IMR-90 (cell line): ENCODE measurements around the gene THSD7B. TPM values are rescaled to one million over a fixed set of nuclear protein-coding genes. Genes with fewer than 3 reads are reported as not detected.

Experiments used
- ATAC-seq: fragments of 200-7000 bp; cut with Tn5 transposase; 2 replicates; pipeline ENCODE4 v1.9.1; 2020; ENCODE audit warnings: low read depth, mild to moderate bottlenecking, moderate library complexity
- BruUV-seq: library from RNA; stranded (reverse); fragments of 400-500 nt; replicated peaks from 2 replicates; lab custom pipeline; 2021; lab: Mats Ljungman, UMichigan
- CTCF ChIA-PET: fragments of 300-600 bp; formaldehyde crosslinking; extraction: SDS; loops from one replicate; lab custom pipeline; 2021; ENCODE audit warnings: antibody characterized with exemption; lab: Yijun Ruan, JAX
- POLR2A ChIA-PET: fragments of 300-600 bp; sonication (Branson Sonifier 250); formaldehyde crosslinking; loops from one replicate; lab custom pipeline; 2022; ENCODE audit warnings: antibody characterized with exemption; ENCODE audit not compliant: unreplicated experiment; lab: Charles Lee
- DNase-seq: peaks from one replicate; pipeline ENCODE4 v3.0.0; 2013
- H2AFZ ChIP-seq: replicated peaks from 2 replicates; pipeline ENCODE3; 2013; ENCODE audit warnings: low read length, mild to moderate bottlenecking; ENCODE audit not compliant: poor library complexity
- H2AK5ac ChIP-seq: 2 replicates; pipeline ENCODE4 v1.6.1; 2013; ENCODE audit warnings: low read depth, low read length, inconsistent platforms
- H2AK9ac ChIP-seq: replicated peaks from 2 replicates; pipeline ENCODE3; 2013; ENCODE audit warnings: mild to moderate bottlenecking, low read depth, low read length, moderate library complexity; ENCODE audit not compliant: poor library complexity
- H2BK120ac ChIP-seq: 2 replicates; pipeline ENCODE4 v1.6.1; 2013; ENCODE audit warnings: low read depth, low read length, inconsistent platforms
- H2BK15ac ChIP-seq: 3 replicates; pipeline ENCODE4 v1.6.1; 2013; ENCODE audit warnings: low read depth, low read length, inconsistent platforms
- H2BK20ac ChIP-seq: 2 replicates; pipeline ENCODE4 v1.6.1; 2013; ENCODE audit warnings: low read depth, mild to moderate bottlenecking, inconsistent platforms, low read length, moderate library complexity
- H2BK5ac ChIP-seq: 2 replicates; pipeline ENCODE4 v1.6.1; 2013; ENCODE audit warnings: mild to moderate bottlenecking, low read depth, low read length, inconsistent platforms; ENCODE audit not compliant: poor library complexity, severe bottlenecking
- H3K14ac ChIP-seq: replicated peaks from 2 replicates; pipeline ENCODE4 v1.6.1; 2013; ENCODE audit warnings: low read depth, low read length, inconsistent platforms
- H3K18ac ChIP-seq: 2 replicates; pipeline ENCODE4 v1.6.1; 2013; ENCODE audit warnings: low read depth, low read length, control low read depth
- H3K23ac ChIP-seq: 2 replicates; pipeline ENCODE4 v1.6.1; 2013; ENCODE audit warnings: low read depth, low read length, inconsistent platforms
- H3K27ac ChIP-seq: 2 replicates; pipeline ENCODE4 v1.5.1; 2013; ENCODE audit warnings: mild to moderate bottlenecking, control low read depth, low read length; ENCODE audit not compliant: insufficient read depth
- H3K27me3 ChIP-seq: 2 replicates; pipeline ENCODE4 v1.6.1; 2013; ENCODE audit warnings: low read length; ENCODE audit not compliant: control insufficient read depth, insufficient read depth
- H3K36me3 ChIP-seq: 2 replicates; pipeline ENCODE4 v1.6.1; 2013; ENCODE audit warnings: low read length, mixed read lengths; ENCODE audit not compliant: control insufficient read depth, insufficient read depth
- H3K4ac ChIP-seq: 2 replicates; pipeline ENCODE4 v1.6.1; 2013; ENCODE audit warnings: low read depth, low read length, inconsistent platforms
- H3K4me1 ChIP-seq: 2 replicates; pipeline ENCODE4 v1.6.1; 2013; ENCODE audit warnings: low read length, mixed read lengths; ENCODE audit not compliant: control insufficient read depth, insufficient read depth
- H3K4me2 ChIP-seq: 2 replicates; pipeline ENCODE4 v1.6.1; 2013; ENCODE audit warnings: low read depth, mild to moderate bottlenecking, control low read depth, low read length, moderate library complexity
- H3K4me3 ChIP-seq: 2 replicates; pipeline ENCODE4 v1.5.1; 2013; ENCODE audit warnings: low read depth, mild to moderate bottlenecking, control low read depth, low read length, moderate library complexity; ENCODE audit not compliant: insufficient read depth
- H3K56ac ChIP-seq: 2 replicates; pipeline ENCODE4 v1.6.1; 2013; ENCODE audit warnings: low read length, inconsistent platforms; ENCODE audit not compliant: insufficient read depth; ENCODE audit errors: extremely low read depth
- H3K79me1 ChIP-seq, 2 experiments: 2 replicates each; pipeline ENCODE4 v1.6.1; 2013; ENCODE audit warnings: low read length in 2 of 2, inconsistent platforms in 1 of 2, low read depth in 1 of 2
- H3K9ac ChIP-seq: 2 replicates; pipeline ENCODE4 v1.6.1; 2013; ENCODE audit warnings: low read depth, low read length, control low read depth
- H3K9me1 ChIP-seq: 2 replicates; pipeline ENCODE4 v1.6.1; 2013; ENCODE audit warnings: low read length, inconsistent platforms; ENCODE audit not compliant: insufficient read depth
- H3K9me3 ChIP-seq: 2 replicates; pipeline ENCODE4 v1.6.1; 2013; ENCODE audit warnings: low read length; ENCODE audit not compliant: control insufficient read depth, insufficient read depth
- H4K20me1 ChIP-seq: 2 replicates; pipeline ENCODE4 v1.6.1; 2013; ENCODE audit warnings: low read length, inconsistent platforms; ENCODE audit not compliant: insufficient read depth
- H4K5ac ChIP-seq: 2 replicates; pipeline ENCODE4 v1.6.1; 2013; ENCODE audit warnings: mild to moderate bottlenecking, low read depth, low read length, control low read depth
- H4K8ac ChIP-seq, 2 experiments: 2 replicates each; pipeline ENCODE4 v1.6.1; 2013; ENCODE audit warnings: low read depth in 2 of 2, low read length in 2 of 2, control low read depth in 1 of 2, inconsistent platforms in 1 of 2
- H4K91ac ChIP-seq: 2 replicates; pipeline ENCODE4 v1.6.1; 2013; ENCODE audit warnings: low read depth, low read length, inconsistent platforms; ENCODE audit not compliant: insufficient read depth
- BHLHE40 ChIP-seq: fragments of 150-350 bp; IDR thresholded peaks from 2 replicates; pipeline ENCODE4 v1.6.1; 2016; ENCODE audit warnings: mild to moderate bottlenecking, low read depth, low read length
- CEBPB ChIP-seq: IDR thresholded peaks from 2 replicates; pipeline ENCODE4 v1.6.1; 2012; ENCODE audit warnings: low read depth, low read length, improper control_type of control experiment
- ELK1 ChIP-seq: fragments of 150-350 bp; IDR thresholded peaks from 2 replicates; pipeline ENCODE4 v1.6.1; 2016; ENCODE audit warnings: low read depth, mild to moderate bottlenecking, low read length, moderate library complexity, borderline replicate concordance
- MAFK ChIP-seq: IDR thresholded peaks from 2 replicates; pipeline ENCODE4 v1.6.1; 2012; ENCODE audit warnings: low read depth, low read length, improper control_type of control experiment
- MAZ ChIP-seq: IDR thresholded peaks from 2 replicates; pipeline ENCODE4 v1.6.1; 2012; ENCODE audit warnings: low read depth, mild to moderate bottlenecking, low read length, improper control_type of control experiment, moderate library complexity, borderline replicate concordance
- RCOR1 ChIP-seq: IDR thresholded peaks from 2 replicates; pipeline ENCODE4 v1.6.1; 2012; ENCODE audit warnings: mild to moderate bottlenecking, low read length, improper control_type of control experiment; ENCODE audit not compliant: insufficient replicate concordance
- USF2 ChIP-seq: fragments of 150-350 bp; IDR thresholded peaks from 2 replicates; pipeline ENCODE4 v1.6.1; 2017; ENCODE audit warnings: mild to moderate bottlenecking, antibody characterized with exemption, low read length, low read depth
- WGBS, 2 experiments: methylation state at CpG; one replicate each; pipeline versions ENCODE4 v1.1.5 to v1.1.7; 2013; ENCODE audit warnings: missing lambda C conversion rate in 2 of 2; ENCODE audit not compliant: insufficient read length in 1 of 2; ENCODE audit errors: extremely low coverage in 2 of 2; 5-methylcytosine and 5-hydroxymethylcytosine counted together
- dilution Hi-C: fragments of 300-500 bp; cut with HindIII; formaldehyde crosslinking; loops from one replicate; pipeline ENCODE4 v1.14.3; 2018; ENCODE audit warnings: low sequenced_read_pairs; ENCODE audit not compliant: unreplicated experiment
- in situ Hi-C: fragments of 300-500 bp; cut with MboI; formaldehyde crosslinking; loops from 3 replicates; pipeline ENCODE4 v1.14.3; 2019; ENCODE audit warnings: low sequenced_read_pairs, inconsistent platforms, mixed read lengths
- intact Hi-C: fragments of 100-400 bp; cut with micrococcal nuclease; formaldehyde crosslinking; loops from 2 replicates; pipeline ENCODE4 v1.10.0; 2022
- polyA plus RNA-seq, 3 experiments: library from polyadenylated mRNA; depleted of rRNA; stranded (reverse); fragments of >200 nt; gene quantifications; 2 replicates each; pipeline ENCODE4 v1.2.3, GENCODE V29; 2012; ENCODE audit warnings: low replicate concordance in 1 of 3
- total RNA-seq: library from RNA; depleted of rRNA; stranded (reverse); fragments of >200 nt; gene quantifications from 2 replicates; pipeline ENCODE4 v1.2.3, GENCODE V29; 2012

Gene THSD7B
- total and polyA plus RNA-seq, 2 of the 4 experiments (the other 2 are of a cell fraction), result not detected

- TF ChIP-seq MAZ (no peak), ELK1 (no peak), MAFK (no peak), BHLHE40 (no peak), RCOR1 (no peak), USF2 (no peak), CEBPB (no peak)
- Histone ChIP-seq H4K5ac (no peak overlapping the region), H4K91ac (no peak overlapping the region), H4K8ac (no peak overlapping the region), H2AK9ac (no peak overlapping the region), H3K56ac (no peak overlapping the region), H2BK120ac (no peak overlapping the region), H3K4ac (no peak overlapping the region), H3K18ac (no peak overlapping the region), H2BK20ac (no peak overlapping the region), H3K23ac (no peak overlapping the region), H2AK5ac (no peak overlapping the region), H3K79me1 (no peaks in the 10 kb centered on the region), H2AFZ (no peak overlapping the region), H3K14ac (no peak overlapping the region), H3K4me1 (no peaks in the 10 kb centered on the region), H3K9me3 (peaks cover 8% of the 10 kb centered on the region), H2BK15ac (no peak overlapping the region), H3K4me3 (no peak overlapping the region), H3K9me1 (no peaks in the 10 kb centered on the region), H3K4me2 (no peak overlapping the region), H2BK5ac (no peak overlapping the region), H3K27me3 (no peaks in the 10 kb centered on the region), H3K9ac (no peak overlapping the region), H3K36me3 (no peaks in the 10 kb centered on the region), H4K20me1 (no peaks in the 10 kb centered on the region), H3K27ac (no peak overlapping the region)
- intact Hi-C loops, result no loop called here
- dilution Hi-C loops, result no loop called here
- in situ Hi-C loops, result no loop called here
- BruUV-seq, result no TSS peak
- POLR2A ChIA-PET, result no interaction called here
- WGBS, 2 experiments, result no CpG with 5 or more reads among the region's 2 CpGs
- CTCF ChIA-PET, result no interaction called here
- ATAC-seq (no peak), DNase-seq (no peak)
These were observed 286.5 kb downstream of the THSD7B start for GRCh38 chr2:137051778-137052398.
